Gastrocnemius medialis (tissue), 4 donors: ENCODE measurements around the gene MISP. TPM values are rescaled to one million over a fixed set of nuclear protein-coding genes. Genes with fewer than 3 reads are reported as not detected.
"Not testable (repeated sequence)": the region's sequence is repeated elsewhere in the genome, so short reads cannot be mapped to it uniquely, and the experiment has no call there.

Experiments
- ATAC-seq, 2 donors: fragments of 150-250 bp; one replicate each; pipeline ENCODE4 v1.9.1; 2016
- DNase-seq, 2 donors: peaks; one replicate each; pipeline ENCODE4 v3.0.0-alpha.2; 2019
- H3K27ac ChIP-seq, 4 donors: fragments of 200-600 bp; sonication (generic); 1 replicate in 1 of 4; 2 replicates in 3 of 4; pipeline ENCODE4 v1.5.1; 2016 to 2018; ENCODE audit warnings: mild to moderate bottlenecking in 2 of 4, moderate library complexity in 1 of 4
- H3K27me3 ChIP-seq, 3 donors: fragments of 200-600 bp; sonication (generic) in 2 of 3; 1 replicate in 1 of 3; 2 replicates in 2 of 3; pipeline versions ENCODE4 v1.5.1 to v1.6.0; 2016 to 2019; ENCODE audit warnings: mild to moderate bottlenecking in 1 of 3, moderate library complexity in 1 of 3
- H3K36me3 ChIP-seq, 2 donors: fragments of 200-600 bp; sonication (generic) in 1 of 2; one replicate each; pipeline ENCODE4 v1.5.1; 2017 to 2018
- H3K4me1 ChIP-seq, 2 donors: fragments of 200-600 bp; sonication (generic) in 1 of 2; one replicate each; pipeline ENCODE4 v1.5.1; 2016 to 2017; ENCODE audit warnings: mild to moderate bottlenecking in 2 of 2
- H3K4me3 ChIP-seq, 4 donors: fragments of 200-600 bp; sonication (generic) in 3 of 4; 1 replicate in 1 of 4; 2 replicates in 3 of 4; pipeline ENCODE4 v1.5.1; 2016 to 2019; ENCODE audit warnings: mild to moderate bottlenecking in 2 of 4
- H3K9me3 ChIP-seq, 3 donors: fragments of 200-600 bp; sonication (generic) in 2 of 3; 1 replicate in 1 of 3; 2 replicates in 2 of 3; pipeline ENCODE4 v1.5.1; 2016 to 2019
- POLR2A ChIP-seq, 2 donors: fragments of 450-650 bp; IDR thresholded peaks; one replicate each; pipeline ENCODE4 v1.6.1; 2017; ENCODE audit warnings: antibody characterized with exemption in 2 of 2, mild to moderate bottlenecking in 2 of 2, moderate library complexity in 2 of 2
- in situ Hi-C, 4 donors: fragments of 200-750 bp; cut with MboI; loops; one replicate each; pipeline versions ENCODE4 v1.15.0 to v1.8.0; 2017; ENCODE audit warnings: low sequenced_read_pairs in 4 of 4
- intact Hi-C: fragments of 100-400 bp; cut with DNase I; formaldehyde crosslinking; loops from one replicate; pipeline ENCODE4 v1.15.1; 2023; ENCODE audit warnings: low total_unique reads
- total RNA-seq, 4 donors: library from RNA; depleted of rRNA; stranded (reverse); fragments of >200 nt; gene quantifications; one replicate each; pipeline versions ENCODE4 v1.1.0 to v1.2.3, GENCODE V29; 2016
- TF ChIP-seq, protein P1 (sequence below), 5 experiments: fragments of 450-650 bp in 3 of 5; fragments of 200-600 bp in 2 of 5; sonication (generic) in 2 of 5; IDR thresholded peaks in 4 of 5; conservative IDR thresholded peaks in 1 of 5; 1 replicate in 4 of 5; 2 replicates in 1 of 5; pipeline ENCODE4 v1.5.1; 2016 to 2019; ENCODE audit warnings: antibody characterized with exemption in 5 of 5, mild to moderate bottlenecking in 3 of 5, moderate library complexity in 3 of 5

Gene MISP, protein sequence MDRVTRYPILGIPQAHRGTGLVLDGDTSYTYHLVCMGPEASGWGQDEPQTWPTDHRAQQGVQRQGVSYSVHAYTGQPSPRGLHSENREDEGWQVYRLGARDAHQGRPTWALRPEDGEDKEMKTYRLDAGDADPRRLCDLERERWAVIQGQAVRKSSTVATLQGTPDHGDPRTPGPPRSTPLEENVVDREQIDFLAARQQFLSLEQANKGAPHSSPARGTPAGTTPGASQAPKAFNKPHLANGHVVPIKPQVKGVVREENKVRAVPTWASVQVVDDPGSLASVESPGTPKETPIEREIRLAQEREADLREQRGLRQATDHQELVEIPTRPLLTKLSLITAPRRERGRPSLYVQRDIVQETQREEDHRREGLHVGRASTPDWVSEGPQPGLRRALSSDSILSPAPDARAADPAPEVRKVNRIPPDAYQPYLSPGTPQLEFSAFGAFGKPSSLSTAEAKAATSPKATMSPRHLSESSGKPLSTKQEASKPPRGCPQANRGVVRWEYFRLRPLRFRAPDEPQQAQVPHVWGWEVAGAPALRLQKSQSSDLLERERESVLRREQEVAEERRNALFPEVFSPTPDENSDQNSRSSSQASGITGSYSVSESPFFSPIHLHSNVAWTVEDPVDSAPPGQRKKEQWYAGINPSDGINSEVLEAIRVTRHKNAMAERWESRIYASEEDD
- 1 to 10 TPM in 1 of 4 donors, not detected in 3; 1.2 TPM for total RNA-seq

DNA sequence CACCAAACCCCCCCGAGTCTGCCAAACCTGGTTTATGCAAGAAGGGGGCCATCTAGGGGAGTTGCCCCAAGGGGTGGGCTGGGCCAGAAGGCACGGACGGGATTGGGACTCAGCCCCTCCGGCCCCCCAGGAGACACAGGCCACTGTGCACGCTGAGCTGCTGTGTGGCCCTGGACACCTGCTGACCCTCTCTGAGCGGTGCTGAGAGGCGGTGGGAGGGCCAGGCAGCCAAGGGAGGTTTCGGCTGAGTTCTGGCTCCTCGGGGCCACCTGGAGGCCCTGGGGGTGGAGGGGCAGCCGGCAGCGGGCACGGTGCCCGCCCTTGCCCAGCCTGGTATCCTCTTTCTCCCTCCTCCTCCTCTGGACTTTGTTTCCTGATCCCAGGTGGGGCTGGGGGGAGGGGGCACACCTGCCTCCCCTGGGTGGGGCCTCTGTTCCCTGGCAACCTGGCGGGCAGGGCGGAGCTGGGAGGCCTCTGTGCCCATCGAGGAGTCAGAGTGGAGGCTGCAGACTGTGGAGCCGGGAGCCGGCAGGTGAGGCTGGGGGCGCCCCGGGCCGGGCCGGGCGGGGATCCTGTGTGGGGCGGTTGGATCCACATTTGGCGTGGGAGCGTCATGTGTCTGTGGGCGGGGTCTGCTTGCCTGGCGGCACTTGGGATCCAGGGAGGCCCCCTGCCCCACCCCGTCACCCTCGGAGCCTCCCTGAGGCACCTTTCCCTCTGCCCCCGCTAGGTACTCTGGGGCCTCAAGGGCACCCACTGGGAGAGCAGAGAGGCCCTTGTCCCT lies at the start of gene MISP:
Gene MISP (plus strand): TSS at position 473 of the 784 bp plus-strand sequence. CDS start 5,835 bp downstream, outside the sequence.
- Histone ChIP-seq H3K36me3 (no peaks in the 10 kb centered on the region), H3K9me3 (no peaks in the 10 kb centered on the region), H3K27me3 (peaks cover 6 to 23% (median 23%) of the 10 kb centered on the region in 3 donors), H3K4me3 (no peak within 1 kb of the TSS), H3K4me1 (no peaks in the 10 kb centered on the region), H3K27ac (no peak within 1 kb of the TSS)
- no peak for DNase-seq
- intact Hi-C loops = no loop called here
- in situ Hi-C loops = no loop called here
- ATAC-seq = no peak
- TF ChIP-seq, protein P1, sequence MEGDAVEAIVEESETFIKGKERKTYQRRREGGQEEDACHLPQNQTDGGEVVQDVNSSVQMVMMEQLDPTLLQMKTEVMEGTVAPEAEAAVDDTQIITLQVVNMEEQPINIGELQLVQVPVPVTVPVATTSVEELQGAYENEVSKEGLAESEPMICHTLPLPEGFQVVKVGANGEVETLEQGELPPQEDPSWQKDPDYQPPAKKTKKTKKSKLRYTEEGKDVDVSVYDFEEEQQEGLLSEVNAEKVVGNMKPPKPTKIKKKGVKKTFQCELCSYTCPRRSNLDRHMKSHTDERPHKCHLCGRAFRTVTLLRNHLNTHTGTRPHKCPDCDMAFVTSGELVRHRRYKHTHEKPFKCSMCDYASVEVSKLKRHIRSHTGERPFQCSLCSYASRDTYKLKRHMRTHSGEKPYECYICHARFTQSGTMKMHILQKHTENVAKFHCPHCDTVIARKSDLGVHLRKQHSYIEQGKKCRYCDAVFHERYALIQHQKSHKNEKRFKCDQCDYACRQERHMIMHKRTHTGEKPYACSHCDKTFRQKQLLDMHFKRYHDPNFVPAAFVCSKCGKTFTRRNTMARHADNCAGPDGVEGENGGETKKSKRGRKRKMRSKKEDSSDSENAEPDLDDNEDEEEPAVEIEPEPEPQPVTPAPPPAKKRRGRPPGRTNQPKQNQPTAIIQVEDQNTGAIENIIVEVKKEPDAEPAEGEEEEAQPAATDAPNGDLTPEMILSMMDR (IDR thresholded peaks at IDR 0.05 in 4 of 5, conservative IDR thresholded peaks at IDR 0.05 in 1 of 5) = no peak

DNA sequence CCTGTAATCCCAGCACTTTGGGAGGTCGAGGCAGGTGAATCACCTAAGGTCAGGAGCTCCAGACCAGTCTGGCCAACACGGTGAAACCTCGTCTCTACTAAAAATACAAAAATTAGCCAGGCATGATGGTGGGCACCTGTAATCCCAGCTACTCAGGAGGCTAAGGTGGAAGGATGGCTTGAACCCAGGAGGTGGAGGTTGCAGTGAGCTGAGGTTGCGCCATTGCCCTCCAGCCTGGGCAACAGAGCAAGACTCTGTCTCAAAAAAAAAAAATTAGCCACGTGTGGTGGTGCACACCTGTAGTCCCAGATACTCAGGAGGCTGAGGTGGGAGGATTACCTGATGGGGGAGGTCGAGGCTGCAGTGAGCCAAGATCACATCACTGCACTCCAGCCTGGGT lies 48.1 kb upstream of the MISP start:
- Histone ChIP-seq H3K27me3 (peaks cover 28 to 51% (median 45%) of the 10 kb centered on the region in 3 donors), H3K4me3 (peak overlapping the region in 1 of 4 donors; percentile 28), H3K27ac (peak overlapping the region in 1 of 4 donors; percentile 25)
- DNase-seq, H3K36me3 ChIP-seq, H3K9me3 ChIP-seq, intact Hi-C loops, in situ Hi-C loops, ATAC-seq, H3K4me1 ChIP-seq: not testable (repeated sequence)

DNA sequence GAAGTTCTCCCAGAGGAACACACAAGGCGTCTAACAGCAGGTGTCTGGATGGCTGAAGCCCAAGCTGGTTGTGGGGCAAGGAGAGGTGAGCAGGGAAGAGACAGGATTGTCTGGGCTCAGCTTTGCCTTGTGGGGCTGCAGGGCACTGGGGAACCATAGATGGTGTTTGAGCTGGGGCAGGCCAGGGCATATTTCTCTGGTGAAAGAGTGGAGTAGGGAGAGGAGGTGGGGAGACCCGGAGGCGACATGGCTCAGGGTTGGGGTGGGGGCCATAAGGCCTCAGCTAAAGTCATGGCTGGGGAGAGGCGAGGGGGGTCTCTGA lies 47.6 kb upstream of the MISP start:
- Histone ChIP-seq H3K4me3 (peak overlapping the region in 2 of 4 donors; percentile 28 to 44), H3K36me3 (no peaks in the 10 kb centered on the region), H3K27me3 (peaks cover 28 to 55% (median 49%) of the 10 kb centered on the region in 3 donors), H3K4me1 (no peaks in the 10 kb centered on the region), H3K9me3 (no peaks in the 10 kb centered on the region), H3K27ac (peak overlapping the region in 3 of 4 donors; percentile 25 to 52 (median 45))
- no peak for DNase-seq
- in situ Hi-C loops = no loop called here
- TF ChIP-seq, protein P1 (IDR thresholded peaks at IDR 0.05 in 4 of 5, conservative IDR thresholded peaks at IDR 0.05 in 1 of 5) = no peak
- no peak for TF ChIP-seq POLR2A (IDR thresholded peaks at IDR 0.05)
- no peak for ATAC-seq
- intact Hi-C loops = no loop called here

DNA sequence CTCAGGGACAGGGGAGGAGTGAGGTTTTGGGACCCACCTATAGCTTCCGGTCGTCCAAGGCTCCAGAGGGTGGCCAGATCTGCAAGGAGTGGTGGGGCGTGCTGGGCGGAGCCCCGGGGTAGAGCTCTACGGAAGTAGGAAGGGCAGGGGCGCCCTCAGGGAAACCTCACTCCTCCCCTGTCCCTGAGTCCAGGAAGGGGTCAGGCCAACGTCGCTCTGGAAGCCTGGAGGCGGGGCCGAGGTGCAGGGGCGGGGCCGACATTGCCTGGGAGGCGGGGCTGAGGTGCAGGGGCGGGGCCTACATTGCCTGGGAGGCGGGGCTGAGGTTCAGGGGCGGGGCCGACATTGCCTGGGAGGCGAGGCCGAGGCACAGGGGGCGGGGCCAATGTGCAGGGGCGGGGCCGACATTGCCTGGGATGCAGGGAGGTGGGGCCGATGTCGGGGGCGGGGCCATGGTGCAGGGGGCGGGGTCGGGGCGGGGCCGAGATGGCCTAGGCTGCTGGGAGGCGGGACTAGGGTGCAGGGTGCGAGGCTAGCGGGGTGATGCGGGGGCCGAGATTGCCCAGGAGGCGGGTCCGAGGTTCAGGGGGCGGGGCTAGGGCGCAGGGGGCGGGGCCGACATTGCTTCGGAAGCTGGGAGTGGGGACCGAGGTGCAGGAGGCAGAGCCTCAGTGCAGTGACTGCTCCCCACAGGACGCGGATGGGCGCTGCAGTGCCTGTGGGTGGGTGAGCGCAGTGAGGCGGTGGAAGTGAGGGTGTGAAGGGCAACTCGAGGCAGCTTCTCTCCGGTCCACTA lies 47.1 kb upstream of the MISP start:
- ATAC-seq (peak; percentile 60 to 76), DNase-seq (peak; percentile 32 to 47)
- intact Hi-C loops (no loop called here), in situ Hi-C loops (no loop called here)
- peaks cover 28 to 56% (median 51%) of the 10 kb centered on the region in 3 donors for H3K27me3 ChIP-seq
- TF ChIP-seq, protein P1 (IDR thresholded peaks at IDR 0.05 in 4 of 5, conservative IDR thresholded peaks at IDR 0.05 in 1 of 5) = no peak
- TF ChIP-seq POLR2A (IDR thresholded peaks at IDR 0.05) = peak in 1 of 2 donors; percentile 12
- H3K36me3 ChIP-seq = no peaks in the 10 kb centered on the region
- H3K9me3 ChIP-seq = no peaks in the 10 kb centered on the region
- peak overlapping the region in 3 of 4 donors; percentile 25 to 52 (median 45) for H3K27ac ChIP-seq
- peak overlapping the region in 2 of 4 donors; percentile 28 to 44 for H3K4me3 ChIP-seq
- no peaks in the 10 kb centered on the region for H3K4me1 ChIP-seq
